GM12891 (cell line): ENCODE results near the gene EYA3.
A peak's percentile ranks its signal among the peaks of the same experiment; 100 is the strongest.
"Not testable (repeated sequence)": the region's sequence is repeated elsewhere in the genome, so short reads cannot be mapped to it uniquely, and the experiment has no call there.

ENCODE experiments used
- DNase-seq: peaks from one replicate; pipeline ENCODE4 v3.0.0; 2011; ENCODE audit warnings: low spot score; ENCODE audit not compliant: insufficient read length
- FAIRE-seq: peaks from 2 replicates; lab custom pipeline; 2011; peaks lifted over from hg19 to GRCh38; lab: Jason Lieb, UNC
- PAX5 ChIP-seq: IDR thresholded peaks from 2 replicates; pipeline ENCODE4 v1.6.1; 2011; ENCODE audit warnings: low read length, moderate library complexity, mild to moderate bottlenecking; ENCODE audit not compliant: insufficient read depth, severe bottlenecking
- POLR2A ChIP-seq: IDR thresholded peaks from 2 replicates; pipeline ENCODE4 v1.6.1; 2011; ENCODE audit warnings: low read depth, low read length, control low read depth
- POLR2AphosphoS5 ChIP-seq: IDR thresholded peaks from 2 replicates; pipeline ENCODE4 v1.6.1; 2011; ENCODE audit warnings: low read depth, low read length, control low read depth
- POU2F2 ChIP-seq: IDR thresholded peaks from 2 replicates; pipeline ENCODE4 v1.6.1; 2011; ENCODE audit warnings: low read depth, mild to moderate bottlenecking, control low read depth, low read length, moderate library complexity
- SPI1 ChIP-seq: IDR thresholded peaks from 2 replicates; pipeline ENCODE4 v1.6.1; 2011; ENCODE audit warnings: low read depth, low read length, control low read depth
- TAF1 ChIP-seq: IDR thresholded peaks from 2 replicates; pipeline ENCODE4 v1.6.1; 2011; ENCODE audit warnings: low read depth, low read length, control low read depth

The EYA3 gene

DNA sequence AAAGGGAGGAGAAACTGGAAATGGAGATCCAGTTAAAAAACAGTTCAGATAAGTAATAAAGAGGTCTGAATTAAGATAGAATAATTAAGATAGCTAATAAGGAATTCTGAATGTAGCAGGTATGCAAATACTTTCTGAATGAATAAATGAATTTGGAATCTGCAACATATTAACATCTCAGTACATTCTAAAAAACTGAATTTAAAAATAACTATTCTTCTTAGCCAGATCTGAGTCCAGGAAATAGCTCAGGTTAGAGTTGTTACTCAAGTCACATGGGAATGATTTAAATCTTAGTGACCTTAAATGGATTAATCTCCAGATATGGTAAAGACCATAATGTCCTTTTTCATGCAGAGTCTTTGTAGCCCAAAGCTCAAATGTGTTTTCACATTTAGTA is 51.2 kb downstream of the EYA3 start:
- FAIRE-seq (peak; percentile 50), DNase-seq (no peak)
- no peak for TF ChIP-seq POU2F2
- TF ChIP-seq SPI1: no peak
- TF ChIP-seq POLR2AphosphoS5: no peak
- TF ChIP-seq POLR2A: no peak
- no peak for TF ChIP-seq PAX5
- TF ChIP-seq TAF1: no peak

DNA sequence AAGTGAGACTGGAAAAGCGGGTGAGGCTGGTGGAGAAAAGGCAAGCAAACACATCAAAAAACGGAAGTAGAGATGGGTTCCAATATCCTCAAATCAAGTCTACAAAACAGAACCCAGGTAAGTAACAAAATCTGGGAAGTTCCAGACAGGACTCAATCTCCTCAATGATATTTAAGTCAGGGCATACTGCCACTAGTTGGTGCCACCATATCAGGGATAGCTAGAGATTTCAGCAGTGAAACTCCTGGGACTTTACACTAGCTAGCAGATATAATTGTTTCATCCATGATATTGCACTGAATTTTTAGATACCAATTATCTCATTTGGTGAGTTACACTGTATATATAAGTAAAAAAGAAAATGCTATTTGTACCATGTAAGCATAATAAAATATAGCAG is 52.0 kb downstream of the EYA3 start:
- no peak for FAIRE-seq
- DNase-seq: no peak
- TF ChIP-seq POLR2A (no peak), PAX5 (no peak), TAF1 (no peak), SPI1 (no peak), POLR2AphosphoS5 (no peak), POU2F2 (no peak)

DNA sequence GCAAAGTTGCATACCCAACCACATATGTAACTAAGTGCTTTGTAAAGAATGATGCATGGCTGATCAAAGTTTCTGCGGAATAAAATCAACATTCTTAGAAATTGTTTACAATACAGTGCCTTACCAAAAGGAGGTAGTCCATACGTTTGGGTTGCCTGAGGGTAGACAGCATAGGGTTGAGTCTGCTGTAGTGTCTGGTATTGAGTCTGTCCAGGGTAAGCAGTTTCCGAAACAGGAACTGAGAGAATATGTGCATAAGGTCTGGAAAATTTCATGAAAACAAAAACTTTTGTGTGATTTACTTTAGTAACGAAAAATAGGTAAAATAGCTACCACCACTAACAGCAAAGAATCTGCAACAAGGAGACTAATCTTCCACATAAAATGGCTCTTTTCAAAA is 53.0 kb downstream of the EYA3 start:
- peak; percentile 14 for DNase-seq
- TF ChIP-seq PAX5 (no peak), POU2F2 (no peak), POLR2A (no peak), SPI1 (peak; percentile 97), TAF1 (no peak)
- FAIRE-seq: peak; percentile 92

DNA sequence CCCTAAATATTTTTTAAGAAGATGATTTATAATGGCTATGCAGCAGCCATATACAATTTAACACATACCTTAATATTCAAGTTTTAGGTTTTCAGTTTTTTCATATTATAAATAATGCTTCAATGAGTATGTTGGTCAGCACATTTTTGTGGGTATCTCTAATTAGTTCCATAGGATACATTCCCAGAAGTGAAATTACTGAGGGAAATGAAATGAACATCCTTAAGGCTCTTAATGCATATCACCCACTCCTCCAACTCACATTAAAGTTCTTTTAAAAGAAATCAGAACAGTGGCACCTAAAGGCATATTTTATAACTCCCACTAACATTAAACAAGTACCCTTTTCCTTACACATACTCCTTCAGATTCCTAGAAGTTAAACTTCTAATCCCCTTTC is 56.1 kb downstream of the EYA3 start:
- no peak for DNase-seq
- TF ChIP-seq POLR2A (no peak), PAX5 (no peak)
- FAIRE-seq: no peak

DNA sequence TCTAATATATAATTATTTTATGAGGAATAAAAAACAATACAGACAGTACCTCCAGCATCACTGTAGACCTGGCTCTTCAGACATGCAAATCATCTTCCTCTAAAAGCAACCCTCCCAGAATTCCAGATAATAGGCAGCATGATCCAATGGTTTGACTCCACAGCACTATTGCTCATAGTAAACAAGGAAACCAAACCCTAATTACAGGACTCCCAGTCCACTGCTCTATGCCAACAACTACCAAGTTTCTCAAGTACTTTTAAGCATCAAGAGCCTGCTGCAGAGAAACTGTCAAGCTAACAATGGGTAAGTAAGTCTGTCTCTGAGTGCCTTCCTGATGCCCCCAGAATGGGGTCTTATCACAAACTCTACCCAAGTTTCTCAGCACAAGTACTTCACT is 57.2 kb downstream of the EYA3 start:
- no peak for TF ChIP-seq POLR2AphosphoS5
- TF ChIP-seq TAF1: no peak
- no peak for TF ChIP-seq PAX5
- TF ChIP-seq POLR2A: no peak
- no peak for TF ChIP-seq SPI1
- no peak for TF ChIP-seq POU2F2
- FAIRE-seq (no peak), DNase-seq (no peak)

DNA sequence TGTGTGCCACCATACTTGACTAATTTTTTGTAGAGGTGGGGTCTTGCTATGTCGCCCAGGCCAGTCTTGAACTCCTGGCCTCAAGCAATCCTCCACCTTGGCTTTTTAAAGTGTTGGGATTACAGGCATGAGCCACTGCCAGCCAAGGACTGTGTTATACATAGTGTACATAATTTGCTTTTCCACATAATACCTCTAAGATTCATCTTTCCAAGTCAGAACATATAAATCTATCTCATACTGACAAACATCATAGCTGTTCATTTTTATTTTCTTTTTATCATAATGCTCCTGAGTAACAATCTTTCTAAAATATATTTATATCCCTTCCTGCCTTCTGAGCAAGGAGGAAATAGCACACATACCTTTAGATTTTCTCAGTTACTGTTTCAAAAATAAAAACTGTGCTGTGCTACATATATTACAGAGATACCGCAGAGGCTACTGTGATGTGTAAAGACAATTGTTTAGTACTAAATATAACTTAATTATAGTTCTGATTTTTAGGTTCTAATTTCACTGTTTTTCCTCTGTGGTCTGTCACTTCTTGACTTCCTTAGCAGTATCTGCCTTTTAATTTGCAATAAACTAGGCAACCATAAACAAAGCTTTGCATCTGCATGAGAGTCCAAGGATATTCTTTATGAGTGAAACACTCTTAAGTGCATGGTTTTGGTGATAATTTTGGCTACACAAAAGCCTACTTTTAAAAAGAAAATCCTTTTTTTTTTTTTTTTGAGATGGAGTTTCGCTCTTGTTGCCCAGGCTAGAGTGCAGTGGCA is 59.3 kb downstream of the EYA3 start:
- no peak for TF ChIP-seq POU2F2
- TF ChIP-seq POLR2AphosphoS5: no peak
- TF ChIP-seq TAF1: no peak
- no peak for TF ChIP-seq SPI1
- TF ChIP-seq POLR2A: no peak
- no peak for TF ChIP-seq PAX5
- no peak for FAIRE-seq
- DNase-seq: no peak

DNA sequence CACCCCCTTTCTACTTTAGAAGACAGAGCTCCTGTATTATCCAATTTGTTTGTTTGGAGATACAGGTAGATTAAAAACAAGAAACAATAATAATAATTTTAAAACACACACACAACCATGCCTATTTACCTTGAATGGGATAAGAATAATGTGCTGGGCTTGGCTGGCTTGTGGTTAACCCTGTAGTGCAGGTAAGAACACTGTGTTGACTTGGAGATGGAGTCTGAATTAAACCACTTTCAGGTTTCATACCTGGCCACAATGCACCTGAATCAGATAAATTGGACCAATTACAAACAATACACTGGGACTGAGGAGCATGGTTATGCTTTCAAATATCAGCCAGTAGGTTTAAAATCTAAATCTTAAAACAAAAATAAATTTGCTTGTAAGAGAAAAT is 60.8 kb downstream of the EYA3 start:
- no peak for TF ChIP-seq TAF1
- no peak for TF ChIP-seq POLR2A
- no peak for TF ChIP-seq POLR2AphosphoS5
- no peak for TF ChIP-seq PAX5
- no peak for TF ChIP-seq POU2F2
- no peak for TF ChIP-seq SPI1
- no peak for DNase-seq
- FAIRE-seq: peak; percentile 76

DNA sequence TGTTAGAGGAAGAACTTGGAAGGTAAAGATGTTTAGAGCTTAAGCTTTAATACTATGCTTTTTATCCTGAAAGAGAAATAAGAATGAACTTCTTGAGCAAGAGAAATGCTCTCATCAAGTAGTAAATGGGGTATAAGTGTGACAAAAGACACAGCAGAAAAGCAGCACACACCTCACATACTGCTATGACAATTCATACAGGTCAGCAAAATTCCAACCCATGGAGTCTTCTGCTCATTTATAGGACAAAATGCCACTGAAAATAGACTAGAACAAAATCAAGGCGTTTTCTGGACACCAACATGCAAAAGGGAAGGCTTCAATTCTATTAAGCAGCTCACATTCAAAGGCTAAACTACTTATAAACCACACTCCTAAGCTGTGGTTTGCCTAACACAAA is 61.2 kb downstream of the EYA3 start:
- DNase-seq (no peak), FAIRE-seq (no peak)
- TF ChIP-seq POLR2AphosphoS5 (no peak), PAX5 (no peak), POU2F2 (no peak)

DNA sequence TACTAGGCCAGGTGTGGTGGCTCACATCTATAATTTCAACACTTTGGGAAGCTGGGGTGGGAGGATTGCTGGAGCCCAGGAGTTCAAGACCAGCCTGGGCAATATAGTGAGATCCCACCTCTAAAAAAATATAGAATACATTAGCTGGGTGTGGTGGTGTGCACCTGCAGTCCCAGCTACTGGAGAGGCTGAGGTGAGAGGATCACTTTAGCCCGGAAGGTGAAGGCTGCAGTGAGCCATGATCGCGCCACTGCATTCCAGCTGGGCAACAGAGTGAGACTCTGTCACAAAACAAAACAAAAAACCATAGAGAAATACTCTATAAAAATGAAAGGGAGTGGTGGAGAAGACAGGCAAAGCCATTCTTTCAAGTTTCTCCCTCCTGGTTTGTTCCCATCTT is 62.1 kb downstream of the EYA3 start:
- no peak for DNase-seq
- FAIRE-seq: no peak
- no peak for TF ChIP-seq POLR2A
- no peak for TF ChIP-seq SPI1

DNA sequence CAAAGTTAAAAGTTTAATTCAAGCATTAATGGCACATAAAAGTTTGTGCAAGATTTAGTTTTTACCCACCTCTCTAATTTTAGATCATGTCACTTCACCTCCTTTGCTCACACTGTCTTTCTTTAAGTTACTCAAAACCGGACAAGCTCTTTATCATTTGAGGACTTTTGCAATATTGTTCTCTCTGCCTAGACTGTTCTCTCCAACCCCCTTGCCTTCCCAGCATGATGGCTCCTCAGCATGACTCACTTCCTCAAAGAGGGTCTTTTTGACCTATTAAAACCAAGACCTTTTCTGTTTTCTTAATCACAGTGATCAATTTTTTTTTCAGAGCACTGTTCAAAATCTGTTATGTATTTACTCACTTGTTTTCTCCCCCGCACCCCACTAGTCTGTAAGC is 67.3 kb downstream of the EYA3 start:
- TF ChIP-seq POLR2AphosphoS5: no peak
- 0 out of 2 replicates have a peak, but pooled peaks have one; percentile 15 for TF ChIP-seq SPI1
- TF ChIP-seq PAX5: no peak
- FAIRE-seq (no peak), DNase-seq (no peak)

DNA sequence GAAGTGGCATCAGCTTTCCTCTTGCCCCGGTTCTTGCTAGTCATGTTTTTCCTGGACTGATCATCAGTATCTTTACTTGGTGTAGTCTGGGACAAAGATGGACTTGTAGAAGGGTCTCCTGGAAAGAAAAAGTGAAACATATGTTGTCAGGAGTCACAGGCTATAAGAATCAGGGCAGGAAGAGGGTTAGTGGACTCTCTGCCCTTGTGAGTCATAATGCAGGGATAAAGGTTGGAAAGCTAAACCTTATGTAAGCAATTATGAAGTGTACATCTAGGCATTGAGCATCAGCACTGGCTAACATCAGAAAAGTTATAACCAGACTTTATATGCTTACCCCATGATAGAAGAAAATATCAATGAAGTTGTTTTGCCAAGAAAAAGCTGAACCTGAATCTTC is 77.4 kb downstream of the EYA3 start:
- FAIRE-seq: no peak
- TF ChIP-seq TAF1 (no peak), POLR2AphosphoS5 (no peak), POLR2A (no peak), POU2F2 (no peak), PAX5 (no peak), SPI1 (no peak)

DNA sequence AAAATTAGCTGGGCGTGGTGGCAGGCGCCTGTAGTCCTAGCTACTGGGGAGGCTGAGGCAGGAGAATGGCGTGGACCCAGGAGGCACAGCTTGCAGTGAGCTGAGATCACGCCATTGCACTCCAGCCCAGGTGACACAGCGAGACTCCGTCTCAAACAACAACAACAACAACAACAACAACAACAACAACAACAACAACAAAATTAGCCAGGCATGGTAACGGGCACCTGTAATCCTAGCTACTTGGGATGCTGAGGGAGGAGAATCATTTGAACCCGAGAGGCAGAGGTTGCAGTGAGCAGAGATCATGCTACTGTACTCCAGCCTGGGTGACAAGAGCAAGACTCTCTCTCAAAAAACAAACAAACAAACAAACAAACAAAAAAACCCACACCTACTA is 85.3 kb downstream of the EYA3 start:
- not testable (repeated sequence) for DNase-seq, FAIRE-seq

More for the DNA sequence above, 77.4 kb downstream of the EYA3 start:
- no peak for DNase-seq
